SIG-M5 treated with dmso at 0.1 percent for 504 hours (cell line): ENCODE results near the gene LRRC26.
A peak's percentile ranks its signal among the peaks of the same experiment; 100 is the strongest.

Experiments used
- DNase-seq: peaks from one replicate; lab custom pipeline; 2025; ENCODE audit not compliant: unreplicated experiment; lab: John Stamatoyannopoulos, UW

The LRRC26 gene

GRCh38 chr9:137199411-137200121 lies 29.7 kb upstream of the LRRC26 start:
- no peak for DNase-seq

GRCh38 chr9:137198902-137199283 lies 29.0 kb upstream of the LRRC26 start:
- DNase-seq: no peak

- no peak for DNase-seq
Observed at GRCh38 chr9:137198051-137198901, 28.4 kb upstream of the LRRC26 start.

- DNase-seq: no peak
Observed at GRCh38 chr9:137195525-137196220, 25.8 kb upstream of the LRRC26 start.

- DNase-seq: no peak
Observed at GRCh38 chr9:137194909-137195308, 25.1 kb upstream of the LRRC26 start.

- no peak for DNase-seq
Observed at GRCh38 chr9:137194388-137194787, 24.5 kb upstream of the LRRC26 start.

- DNase-seq: no peak
Observed at GRCh38 chr9:137193771-137194170, 23.9 kb upstream of the LRRC26 start.

- no peak for DNase-seq
Observed at GRCh38 chr9:137192859-137193258, 23.0 kb upstream of the LRRC26 start.

GRCh38 chr9:137192448-137192780 lies 22.6 kb upstream of the LRRC26 start:
- DNase-seq: no peak

- DNase-seq: no peak
Observed at GRCh38 chr9:137191691-137192447, 22.0 kb upstream of the LRRC26 start.

GRCh38 chr9:137191245-137191644 lies 21.4 kb upstream of the LRRC26 start:
- no peak for DNase-seq

- DNase-seq: no peak
Observed at GRCh38 chr9:137190315-137190856, 20.5 kb upstream of the LRRC26 start.

GRCh38 chr9:137189297-137190295 lies 19.7 kb upstream of the LRRC26 start:
- DNase-seq: no peak

GRCh38 chr9:137188490-137189296 lies 18.8 kb upstream of the LRRC26 start, which contains the start of the genes ANAPC2 and SSNA1:
TSS of gene ANAPC2 (minus strand) at chr9:137188560. CDS start at chr9:137188532, 28 bp downstream.
TSS of gene SSNA1 (plus strand) at chr9:137188676. CDS start at chr9:137188727, 51 bp downstream.
- peak; percentile 80 for DNase-seq

GRCh38 chr9:137188086-137188489 lies 18.2 kb upstream of the LRRC26 start:
- no peak for DNase-seq

- no peak for DNase-seq
Observed at GRCh38 chr9:137187386-137187785, 17.5 kb upstream of the LRRC26 start.

- no peak for DNase-seq
Observed at GRCh38 chr9:137186385-137186784, 16.5 kb upstream of the LRRC26 start.

GRCh38 chr9:137185921-137186320 lies 16.1 kb upstream of the LRRC26 start:
- no peak for DNase-seq
